ENCODE data around the gene ABCB10.

- TF ChIP-seq CREB1 (IDR thresholded peaks at IDR 0.05; ENCODE audit: low read depth) (no peak), EP300 (IDR thresholded peaks at IDR 0.05; ENCODE audit: borderline replicate concordance) (no peak), ZBTB7A (IDR thresholded peaks at IDR 0.05; ENCODE audit: low read depth) (no peak), NFIC (IDR thresholded peaks at IDR 0.05) (no peak), REST (IDR thresholded peaks at IDR 0.05; ENCODE audit: low read depth) (no peak)
Observed at GRCh38 chr1:229597877-229598276, 39.4 kb upstream of the ABCB10 start.
